Activated CD4-positive, alpha-beta T cell treated with anti-CD3 and anti-CD28 coated beads, Interleukin-10, Interleukin-2, amounts not matched to agents 100 ng/mL and 50 ng/mL, durations not matched to agents 16 hours and 8 hours (primary cell): ENCODE data around the gene ZMYND11.
"Not testable (repeated sequence)": the region's sequence is repeated elsewhere in the genome, so short reads cannot be mapped to it uniquely, and the experiment has no call there.

Experiments used
- DNase-seq: peaks from one replicate; pipeline ENCODE4 v3.0.0-alpha.2; 2020

ZMYND11 gene

DNA sequence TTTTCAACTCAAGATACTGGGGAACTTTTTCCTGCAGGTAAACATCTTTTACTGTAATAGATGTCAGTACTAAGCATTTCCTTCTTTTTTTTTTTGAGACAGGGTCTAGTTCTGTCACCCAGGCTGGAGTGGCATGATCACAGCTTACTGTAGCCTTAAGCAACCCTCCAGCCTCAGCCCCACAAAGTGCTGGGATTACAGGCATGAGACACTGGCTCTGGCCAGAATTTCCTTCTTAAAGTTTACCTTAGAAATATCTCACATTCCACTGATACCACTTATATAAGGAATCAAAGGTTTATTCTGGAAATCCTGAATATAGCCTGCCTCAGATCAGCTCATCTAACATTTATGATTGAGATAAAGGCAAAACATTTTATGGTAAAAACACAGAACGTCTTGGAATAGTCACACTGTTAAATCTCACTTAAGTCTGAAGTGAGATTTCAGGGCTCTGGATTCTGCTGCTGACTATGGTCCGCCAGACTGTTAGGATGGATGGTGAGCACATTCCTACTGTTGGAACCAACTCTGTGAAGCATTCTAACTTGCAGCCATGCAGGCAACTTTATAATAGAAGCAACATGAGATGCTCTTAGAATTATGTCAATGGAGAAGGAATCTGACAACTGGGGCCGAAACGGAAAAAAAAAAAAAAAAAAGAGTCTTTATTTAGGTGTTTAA, 151.9 kb downstream of the ZMYND11 start:
- no peak for DNase-seq

GRCh38 chr10:287814-288213, 152.6 kb downstream of the ZMYND11 start:
- no peak for DNase-seq

GRCh38 chr10:288316-289200, 153.3 kb downstream of the ZMYND11 start:
- DNase-seq = no peak

GRCh38 chr10:289581-289980, 154.3 kb downstream of the ZMYND11 start:
- DNase-seq = no peak

- DNase-seq = no peak
Measured at GRCh38 chr10:290026-290725, 154.9 kb downstream of the ZMYND11 start.

- no peak for DNase-seq
Measured at GRCh38 chr10:293636-294035, 158.4 kb downstream of the ZMYND11 start.

DNA sequence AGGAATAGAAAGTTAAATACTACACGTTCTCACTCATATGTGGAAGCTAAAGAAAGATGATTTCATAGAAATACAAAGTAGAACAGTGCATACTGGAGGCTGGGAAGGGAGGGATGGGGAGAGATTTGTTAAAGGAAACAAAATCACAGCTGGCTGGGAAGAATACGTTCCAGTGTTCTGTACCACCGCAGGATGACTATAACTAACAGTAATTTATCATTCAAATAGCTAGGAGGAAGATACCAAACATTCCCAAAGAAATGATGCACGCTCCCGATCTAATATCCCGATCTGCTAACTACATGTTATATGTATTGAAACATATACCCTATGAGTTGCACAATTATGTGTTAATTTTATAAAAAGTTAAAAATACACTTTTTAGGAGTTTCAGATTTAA, 162.3 kb downstream of the ZMYND11 start:
- DNase-seq = no peak

DNA sequence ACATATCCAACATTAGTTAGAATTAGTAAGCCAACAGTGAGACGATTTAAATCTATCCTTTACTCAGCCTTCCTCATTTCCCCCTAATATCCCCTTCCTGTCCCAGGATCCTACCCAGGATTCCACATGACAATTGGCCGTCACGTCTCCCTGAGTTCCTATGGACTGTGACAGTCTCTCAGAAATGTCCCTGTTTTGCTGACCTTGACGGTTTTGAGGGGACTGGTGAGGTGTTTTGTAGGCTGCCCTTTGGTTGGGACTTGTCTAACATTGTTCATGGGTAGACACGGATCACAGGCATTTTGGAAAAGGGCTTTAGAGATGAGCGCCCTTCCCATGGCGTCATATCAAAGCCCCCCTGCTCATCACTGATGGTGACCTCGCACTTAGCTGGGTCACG, 162.8 kb downstream of the ZMYND11 start:
- DNase-seq = no peak

DNA sequence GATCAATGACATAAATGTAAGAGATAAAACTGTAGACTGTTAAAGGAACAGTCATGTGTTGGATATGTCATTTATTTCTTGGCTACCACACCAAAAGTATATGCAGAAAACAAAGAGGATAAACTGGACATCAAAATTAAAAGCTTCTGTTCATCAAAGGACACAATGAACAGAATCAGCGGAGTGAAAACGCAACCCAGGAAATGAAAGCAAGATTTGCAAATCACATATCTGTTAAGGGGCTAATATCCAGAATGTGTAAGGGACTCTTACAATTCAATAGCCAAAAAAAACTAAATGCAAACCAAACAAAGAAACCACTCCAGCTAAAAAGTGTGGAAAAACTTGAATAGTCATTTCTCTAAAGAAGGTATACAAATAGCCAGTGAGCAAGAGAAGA, 164.3 kb downstream of the ZMYND11 start:
- DNase-seq = no peak

- no peak for DNase-seq
Measured at GRCh38 chr10:299969-300368, 164.7 kb downstream of the ZMYND11 start.

DNA sequence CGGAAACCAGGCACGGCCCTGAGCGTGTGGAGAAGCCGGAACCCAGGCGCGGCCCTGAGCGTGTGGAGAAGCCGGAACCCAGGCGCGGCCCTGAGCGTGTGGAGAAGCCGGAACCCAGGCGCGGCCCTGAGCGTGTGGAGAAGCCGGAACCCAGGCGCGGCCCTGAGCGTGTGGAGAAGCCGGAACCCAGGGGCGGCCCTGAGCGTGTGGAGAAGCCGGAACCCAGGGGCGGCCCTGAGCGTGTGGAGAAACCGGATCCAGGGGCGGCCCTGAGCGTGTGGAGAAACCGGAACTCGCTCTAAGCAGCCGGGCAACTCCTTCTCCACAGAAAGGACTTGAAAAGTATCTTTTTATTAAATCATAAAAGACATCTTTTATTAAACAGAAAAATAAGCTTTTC, 165.3 kb downstream of the ZMYND11 start:
- DNase-seq = not testable (repeated sequence)

GRCh38 chr10:301536-301935, 166.3 kb downstream of the ZMYND11 start:
- no peak for DNase-seq
